Measurements from ENCODE around the gene SEMA3F.

GRCh38 chr3:50184242-50184978 lies 29.3 kb downstream of the SEMA3F start:
- TF ChIP-seq CTCF (IDR thresholded peaks at IDR 0.05; ENCODE audit: insufficient read depth, low read length) (no peak), REST (IDR thresholded peaks at IDR 0.05; ENCODE audit: insufficient replicate concordance, low read depth) (no peak), POLR2AphosphoS5 (IDR thresholded peaks at IDR 0.05; ENCODE audit: low read depth) (no peak), GABPA (IDR thresholded peaks at IDR 0.05; ENCODE audit: low read depth) (no peak)
